Measurements from ENCODE around the gene ZNF648. TPM values are rescaled to one million over a fixed set of nuclear protein-coding genes. Genes with fewer than 3 reads are reported as not detected.
A peak's percentile ranks its signal among the peaks of the same experiment; 100 is the strongest.
"Not testable (repeated sequence)": the region's sequence is repeated elsewhere in the genome, so short reads cannot be mapped to it uniquely, and the experiment has no call there.

Gene ZNF648
- total RNA-seq, 1 donor from 2014 or later, result not detected

- H3K36me3 Mint-ChIP-seq (ENCODE audit: unreplicated experiment), result no peaks in the 10 kb centered on the region
These were observed 14.7 kb downstream of the ZNF648 start for GRCh38 chr1:182046763-182047162.

DNA sequence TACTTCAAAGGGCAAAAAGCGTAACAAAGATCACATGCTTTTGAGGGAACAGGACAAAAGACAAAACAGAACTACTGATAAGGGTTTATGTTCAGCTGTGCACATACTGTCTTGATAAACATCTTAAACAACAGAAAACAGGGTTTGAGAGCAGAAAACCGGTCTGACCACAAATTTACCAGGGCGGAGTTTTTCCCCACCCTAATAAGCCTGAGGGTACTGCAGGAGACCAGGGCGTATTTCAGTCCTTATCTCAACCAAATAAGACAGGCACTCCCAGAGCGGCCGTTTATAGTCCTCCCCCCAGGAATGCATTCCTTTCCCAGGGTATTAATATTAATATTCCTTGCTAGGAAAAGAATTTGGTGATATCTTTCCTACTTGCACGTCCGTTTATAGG lies 16.0 kb downstream of the ZNF648 start:
- H3K27ac Mint-ChIP-seq (ENCODE audit: unreplicated experiment); H3K9me3 Mint-ChIP-seq (ENCODE audit: unreplicated experiment); H3K27me3 Mint-ChIP-seq (ENCODE audit: unreplicated experiment); H3K36me3 Mint-ChIP-seq (ENCODE audit: unreplicated experiment); DNase-seq (ENCODE audit: extremely low spot score, unreplicated experiment); H3K4me3 Mint-ChIP-seq (ENCODE audit: unreplicated experiment); H3K4me1 Mint-ChIP-seq (ENCODE audit: unreplicated experiment): not testable (repeated sequence)

More at GRCh38 chr1:182046763-182047162, 14.7 kb downstream of the ZNF648 start:
- Mint-ChIP-seq H3K4me1 (ENCODE audit: unreplicated experiment) (no peaks in the 10 kb centered on the region), H3K9me3 (ENCODE audit: unreplicated experiment) (peaks cover 9% of the 10 kb centered on the region), H3K27me3 (ENCODE audit: unreplicated experiment) (no peaks in the 10 kb centered on the region), H3K27ac (ENCODE audit: unreplicated experiment) (no peak overlapping the region), H3K4me3 (ENCODE audit: unreplicated experiment) (no peak overlapping the region)
- DNase-seq (ENCODE audit: extremely low spot score, unreplicated experiment), result no peak
- TF ChIP-seq, protein P1, sequence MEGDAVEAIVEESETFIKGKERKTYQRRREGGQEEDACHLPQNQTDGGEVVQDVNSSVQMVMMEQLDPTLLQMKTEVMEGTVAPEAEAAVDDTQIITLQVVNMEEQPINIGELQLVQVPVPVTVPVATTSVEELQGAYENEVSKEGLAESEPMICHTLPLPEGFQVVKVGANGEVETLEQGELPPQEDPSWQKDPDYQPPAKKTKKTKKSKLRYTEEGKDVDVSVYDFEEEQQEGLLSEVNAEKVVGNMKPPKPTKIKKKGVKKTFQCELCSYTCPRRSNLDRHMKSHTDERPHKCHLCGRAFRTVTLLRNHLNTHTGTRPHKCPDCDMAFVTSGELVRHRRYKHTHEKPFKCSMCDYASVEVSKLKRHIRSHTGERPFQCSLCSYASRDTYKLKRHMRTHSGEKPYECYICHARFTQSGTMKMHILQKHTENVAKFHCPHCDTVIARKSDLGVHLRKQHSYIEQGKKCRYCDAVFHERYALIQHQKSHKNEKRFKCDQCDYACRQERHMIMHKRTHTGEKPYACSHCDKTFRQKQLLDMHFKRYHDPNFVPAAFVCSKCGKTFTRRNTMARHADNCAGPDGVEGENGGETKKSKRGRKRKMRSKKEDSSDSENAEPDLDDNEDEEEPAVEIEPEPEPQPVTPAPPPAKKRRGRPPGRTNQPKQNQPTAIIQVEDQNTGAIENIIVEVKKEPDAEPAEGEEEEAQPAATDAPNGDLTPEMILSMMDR (IDR thresholded peaks at IDR 0.05), result no peak

GRCh38 chr1:182041615-182042014 lies 19.9 kb downstream of the ZNF648 start:
- Mint-ChIP-seq H3K4me1 (ENCODE audit: unreplicated experiment) (no peaks in the 10 kb centered on the region), H3K27me3 (ENCODE audit: unreplicated experiment) (no peaks in the 10 kb centered on the region), H3K9me3 (ENCODE audit: unreplicated experiment) (peaks cover 15% of the 10 kb centered on the region), H3K36me3 (ENCODE audit: unreplicated experiment) (no peaks in the 10 kb centered on the region), H3K4me3 (ENCODE audit: unreplicated experiment) (no peak overlapping the region), H3K27ac (ENCODE audit: unreplicated experiment) (no peak overlapping the region)
- TF ChIP-seq, protein P1 (IDR thresholded peaks at IDR 0.05), result no peak
- no peak for DNase-seq (ENCODE audit: extremely low spot score, unreplicated experiment)

GRCh38 chr1:182038220-182038619 lies 23.3 kb downstream of the ZNF648 start:
- Mint-ChIP-seq H3K4me3 (ENCODE audit: unreplicated experiment) (no peak overlapping the region), H3K27ac (ENCODE audit: unreplicated experiment) (no peak overlapping the region), H3K9me3 (ENCODE audit: unreplicated experiment) (peaks cover 6% of the 10 kb centered on the region), H3K27me3 (ENCODE audit: unreplicated experiment) (no peaks in the 10 kb centered on the region), H3K36me3 (ENCODE audit: unreplicated experiment) (no peaks in the 10 kb centered on the region), H3K4me1 (ENCODE audit: unreplicated experiment) (no peaks in the 10 kb centered on the region)
- DNase-seq (ENCODE audit: extremely low spot score, unreplicated experiment), result no peak
- TF ChIP-seq, protein P1 (IDR thresholded peaks at IDR 0.05), result no peak

GRCh38 chr1:182035097-182035770 lies 26.3 kb downstream of the ZNF648 start:
- Mint-ChIP-seq H3K27me3 (ENCODE audit: unreplicated experiment) (peaks cover 6% of the 10 kb centered on the region), H3K4me3 (ENCODE audit: unreplicated experiment) (no peak overlapping the region), H3K9me3 (ENCODE audit: unreplicated experiment) (peaks cover 6% of the 10 kb centered on the region), H3K4me1 (ENCODE audit: unreplicated experiment) (no peaks in the 10 kb centered on the region), H3K27ac (ENCODE audit: unreplicated experiment) (no peak overlapping the region), H3K36me3 (ENCODE audit: unreplicated experiment) (no peaks in the 10 kb centered on the region)
- no peak for DNase-seq (ENCODE audit: extremely low spot score, unreplicated experiment)
- TF ChIP-seq, protein P1 (IDR thresholded peaks at IDR 0.05), result peak; percentile 13
